OCI-LY3 (cell line): ENCODE measurements around the gene ADARB1.

ENCODE experiments used
- H2AFZ ChIP-seq: fragments of 200-600, 300-600 bp; shearing (Covaris generic); 2 replicates; pipeline ENCODE4 v1.6.0; 2014; ENCODE audit warnings: antibody characterized with exemption, low read depth, low read length
- H3K27ac ChIP-seq: fragments of 200-600, 300-600 bp; sonication (generic); 2 replicates; pipeline ENCODE4 v1.5.1; 2014; ENCODE audit warnings: mild to moderate bottlenecking, low read length, moderate library complexity, mixed read lengths
- H3K27me3 ChIP-seq: fragments of 200-600, 300-600 bp; sonication (generic); 2 replicates; pipeline ENCODE4 v1.6.1; 2014; ENCODE audit warnings: low read depth, low read length, mixed read lengths
- H3K36me3 ChIP-seq: fragments of 200-600, 300-600 bp; sonication (generic); replicated peaks from 2 replicates; pipeline ENCODE3; 2014; ENCODE audit warnings: low read depth, low read length, mixed read lengths
- H3K4me1 ChIP-seq: fragments of 300-600, 200-600 bp; sonication (generic); 2 replicates; pipeline ENCODE4 v1.6.1; 2014; ENCODE audit warnings: low read length, mixed read lengths
- H3K4me2 ChIP-seq: fragments of 200-600, 300-600 bp; sonication (generic); 2 replicates; pipeline ENCODE4 v1.6.1; 2014; ENCODE audit warnings: low read length, mixed read lengths
- H3K4me3 ChIP-seq: fragments of 300-600, 200-600 bp; sonication (generic); 2 replicates; pipeline ENCODE4 v1.5.1; 2014; ENCODE audit warnings: antibody characterized with exemption, mild to moderate bottlenecking, low read length, moderate library complexity
- H3K79me2 ChIP-seq: fragments of 300-600, 200-600 bp; shearing (Covaris generic); 2 replicates; pipeline ENCODE4 v1.6.1; 2014; ENCODE audit warnings: mild to moderate bottlenecking, low read length, mixed read lengths
- H3K9ac ChIP-seq: fragments of 300-600, 200-600 bp; shearing (Covaris generic); 2 replicates; pipeline ENCODE4 v1.6.0; 2014; ENCODE audit warnings: mild to moderate bottlenecking, low read length, moderate library complexity
- H3K9me3 ChIP-seq: fragments of 200-600, 300-600 bp; shearing (Covaris generic); 2 replicates; pipeline ENCODE4 v1.6.1; 2014; ENCODE audit warnings: low read length, mixed read lengths; ENCODE audit not compliant: insufficient read depth
- H4K20me1 ChIP-seq: fragments of 200-600, 300-600 bp; sonication (generic); 2 replicates; pipeline ENCODE4 v1.6.1; 2016; ENCODE audit warnings: low read length, mixed read lengths; ENCODE audit not compliant: insufficient read depth
- EZH2phosphoT487 ChIP-seq: fragments of 200-600 bp; shearing (Covaris generic); IDR thresholded peaks from 2 replicates; pipeline ENCODE4 v1.6.1; 2018; ENCODE audit warnings: antibody characterized with exemption, mixed run types, low read depth
- TF ChIP-seq, protein P1 (sequence below): fragments of 200-600, 300-600 bp; sonication (generic); IDR thresholded peaks from 2 replicates; pipeline ENCODE4 v1.5.1; 2014; ENCODE audit warnings: antibody characterized with exemption, low read length, low read depth

ADARB1 gene

DNA sequence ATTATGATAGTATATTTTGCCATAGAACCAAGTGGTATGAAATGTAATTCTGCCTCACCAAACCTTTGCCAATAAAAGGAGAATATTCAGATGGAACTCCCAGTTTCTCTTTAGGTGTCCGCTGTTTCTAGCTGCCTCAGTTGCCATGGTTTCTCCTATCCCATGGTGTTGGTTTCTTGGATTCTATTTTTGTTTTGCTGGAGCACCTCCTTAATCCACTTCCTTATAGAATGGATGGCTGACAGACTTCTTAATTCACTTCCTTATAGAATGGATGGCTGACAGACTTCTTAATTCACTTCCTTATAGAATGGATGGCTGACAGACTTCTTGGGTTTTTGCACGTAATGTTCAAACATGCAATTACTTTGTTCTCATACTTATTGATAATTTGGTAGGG is 43.7 kb downstream of the ADARB1 start:
- Histone ChIP-seq H4K20me1 (no peaks in the 10 kb centered on the region), H3K79me2 (no peaks in the 10 kb centered on the region)

GRCh38 chr21:45119812-45120211 is 45.4 kb downstream of the ADARB1 start:
- Histone ChIP-seq H3K4me1 (no peaks in the 10 kb centered on the region), H3K4me2 (no peak overlapping the region), H3K27me3 (peaks cover 32% of the 10 kb centered on the region), H2AFZ (no peak overlapping the region), H3K9ac (no peak overlapping the region), H3K36me3 (no peaks in the 10 kb centered on the region), H4K20me1 (no peaks in the 10 kb centered on the region), H3K27ac (no peak overlapping the region), H3K4me3 (no peak overlapping the region), H3K9me3 (no peaks in the 10 kb centered on the region), H3K79me2 (no peaks in the 10 kb centered on the region)
- TF ChIP-seq, protein P1, sequence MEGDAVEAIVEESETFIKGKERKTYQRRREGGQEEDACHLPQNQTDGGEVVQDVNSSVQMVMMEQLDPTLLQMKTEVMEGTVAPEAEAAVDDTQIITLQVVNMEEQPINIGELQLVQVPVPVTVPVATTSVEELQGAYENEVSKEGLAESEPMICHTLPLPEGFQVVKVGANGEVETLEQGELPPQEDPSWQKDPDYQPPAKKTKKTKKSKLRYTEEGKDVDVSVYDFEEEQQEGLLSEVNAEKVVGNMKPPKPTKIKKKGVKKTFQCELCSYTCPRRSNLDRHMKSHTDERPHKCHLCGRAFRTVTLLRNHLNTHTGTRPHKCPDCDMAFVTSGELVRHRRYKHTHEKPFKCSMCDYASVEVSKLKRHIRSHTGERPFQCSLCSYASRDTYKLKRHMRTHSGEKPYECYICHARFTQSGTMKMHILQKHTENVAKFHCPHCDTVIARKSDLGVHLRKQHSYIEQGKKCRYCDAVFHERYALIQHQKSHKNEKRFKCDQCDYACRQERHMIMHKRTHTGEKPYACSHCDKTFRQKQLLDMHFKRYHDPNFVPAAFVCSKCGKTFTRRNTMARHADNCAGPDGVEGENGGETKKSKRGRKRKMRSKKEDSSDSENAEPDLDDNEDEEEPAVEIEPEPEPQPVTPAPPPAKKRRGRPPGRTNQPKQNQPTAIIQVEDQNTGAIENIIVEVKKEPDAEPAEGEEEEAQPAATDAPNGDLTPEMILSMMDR: no peak
- no peak for TF ChIP-seq EZH2phosphoT487

More for the DNA sequence above, 43.7 kb downstream of the ADARB1 start:
- Histone ChIP-seq H2AFZ (no peak overlapping the region), H3K27me3 (peaks cover 38% of the 10 kb centered on the region), H3K9me3 (no peaks in the 10 kb centered on the region), H3K4me3 (no peak overlapping the region), H3K36me3 (no peaks in the 10 kb centered on the region), H3K27ac (no peak overlapping the region), H3K9ac (no peak overlapping the region), H3K4me2 (no peak overlapping the region), H3K4me1 (no peaks in the 10 kb centered on the region)
- TF ChIP-seq, protein P1: no peak
- TF ChIP-seq EZH2phosphoT487: no peak

DNA sequence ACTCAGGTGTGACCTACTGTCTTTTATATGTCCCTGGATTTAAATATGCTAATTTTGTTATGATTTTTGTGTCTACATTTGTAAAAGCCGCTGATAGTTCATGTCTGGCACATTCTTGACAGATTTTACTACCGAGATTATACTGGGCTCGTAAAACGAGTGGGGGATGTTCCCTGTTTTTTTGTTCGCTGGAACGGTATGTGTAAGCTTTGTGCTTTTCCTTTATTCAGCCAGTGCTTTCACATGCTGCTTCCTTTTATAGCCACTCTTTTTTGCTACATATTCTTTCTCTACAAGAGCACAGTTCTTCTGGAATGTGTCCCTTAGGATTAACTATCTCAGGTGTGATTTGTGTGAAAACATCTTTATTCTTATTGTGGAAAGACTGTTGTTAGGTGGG is 46.6 kb downstream of the ADARB1 start:
- TF ChIP-seq EZH2phosphoT487: no peak
- TF ChIP-seq, protein P1: no peak
- Histone ChIP-seq H3K9ac (no peak overlapping the region), H3K79me2 (no peaks in the 10 kb centered on the region), H3K4me3 (no peak overlapping the region), H3K4me1 (no peaks in the 10 kb centered on the region), H3K4me2 (no peak overlapping the region), H4K20me1 (no peaks in the 10 kb centered on the region), H2AFZ (no peak overlapping the region), H3K9me3 (no peaks in the 10 kb centered on the region), H3K36me3 (no peaks in the 10 kb centered on the region), H3K27me3 (peaks cover 42% of the 10 kb centered on the region), H3K27ac (no peak overlapping the region)

DNA sequence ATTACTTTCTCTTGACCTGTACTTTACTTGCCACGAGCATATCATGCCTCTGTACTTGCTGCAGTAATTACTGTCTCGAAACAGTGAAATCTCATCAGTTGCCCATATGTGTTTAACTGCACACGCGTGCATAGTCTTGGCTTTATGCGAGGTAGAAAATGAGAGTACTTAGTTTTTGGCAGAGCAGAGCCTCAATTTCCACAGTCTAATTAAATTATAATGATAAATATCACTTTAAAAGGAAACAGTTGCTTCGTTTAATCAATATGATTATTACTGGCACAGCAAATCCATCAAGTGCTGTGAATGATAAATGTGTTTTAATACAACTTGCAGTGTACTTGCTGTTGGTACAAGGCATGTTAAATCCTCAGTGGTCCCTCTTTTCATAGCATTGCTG is 47.6 kb downstream of the ADARB1 start:
- no peak overlapping the region for H3K4me2 ChIP-seq
- H3K4me3 ChIP-seq: no peak overlapping the region
- H3K36me3 ChIP-seq: no peaks in the 10 kb centered on the region
- TF ChIP-seq, protein P1: no peak
- no peak for TF ChIP-seq EZH2phosphoT487
- no peaks in the 10 kb centered on the region for H3K9me3 ChIP-seq
- H3K27me3 ChIP-seq: peaks cover 48% of the 10 kb centered on the region
- H2AFZ ChIP-seq: no peak overlapping the region
- H3K9ac ChIP-seq: no peak overlapping the region
- H3K4me1 ChIP-seq: no peaks in the 10 kb centered on the region
- H3K79me2 ChIP-seq: no peaks in the 10 kb centered on the region
- H3K27ac ChIP-seq: no peak overlapping the region
- no peaks in the 10 kb centered on the region for H4K20me1 ChIP-seq
